GM21515 (cell line): ENCODE results near the gene PPP4R1.
"Not testable (repeated sequence)": the region's sequence is repeated elsewhere in the genome, so short reads cannot be mapped to it uniquely, and the experiment has no call there.

ENCODE experiments used
- ATAC-seq: cut with Tn5 transposase; IDR thresholded peaks from one replicate; pipeline ENCODE4 v1.9.1; 2021; ENCODE audit not compliant: unreplicated experiment

PPP4R1 gene

GRCh38 chr18:9614401-9615279 is at the start of gene PPP4R1:
Gene PPP4R1, minus strand, starts transcription at chr18:9614559. Its CDS starts 75 bp downstream, at chr18:9614484.
- ATAC-seq = peak; percentile 44

GRCh38 chr18:9663377-9663776 is 49.0 kb upstream of the PPP4R1 start:
- no peak for ATAC-seq

GRCh38 chr18:9661564-9661963 is 47.2 kb upstream of the PPP4R1 start:
- no peak for ATAC-seq

GRCh38 chr18:9659499-9660375 is 45.4 kb upstream of the PPP4R1 start:
- ATAC-seq = no peak

- no peak for ATAC-seq
These were observed 43.8 kb upstream of the PPP4R1 start for GRCh38 chr18:9658087-9658641.

- no peak for ATAC-seq
These were observed 40.9 kb upstream of the PPP4R1 start for GRCh38 chr18:9655232-9655767.

- no peak for ATAC-seq
These were observed 39.0 kb upstream of the PPP4R1 start for GRCh38 chr18:9653390-9653789.

GRCh38 chr18:9649164-9649540 is 34.8 kb upstream of the PPP4R1 start:
- ATAC-seq = no peak

GRCh38 chr18:9648431-9649163 is 34.2 kb upstream of the PPP4R1 start:
- ATAC-seq = no peak

- ATAC-seq = no peak
These were observed 33.4 kb upstream of the PPP4R1 start for GRCh38 chr18:9647496-9648323.

- no peak for ATAC-seq
These were observed 29.2 kb upstream of the PPP4R1 start for GRCh38 chr18:9643549-9643948.

GRCh38 chr18:9642799-9643462 is 28.6 kb upstream of the PPP4R1 start:
- ATAC-seq = no peak

- not testable (repeated sequence) for ATAC-seq
These were observed 26.7 kb upstream of the PPP4R1 start for GRCh38 chr18:9641081-9641480.

GRCh38 chr18:9638886-9639285 is 24.5 kb upstream of the PPP4R1 start:
- ATAC-seq = no peak

- ATAC-seq = no peak
These were observed 22.8 kb upstream of the PPP4R1 start for GRCh38 chr18:9637036-9637767.

GRCh38 chr18:9634856-9635255 is 20.5 kb upstream of the PPP4R1 start:
- ATAC-seq = no peak

GRCh38 chr18:9631814-9632496 is 17.6 kb upstream of the PPP4R1 start:
- no peak for ATAC-seq

- no peak for ATAC-seq
These were observed 16.1 kb upstream of the PPP4R1 start for GRCh38 chr18:9630444-9630843.
